ENCODE results near the gene ATP11C.

DNA sequence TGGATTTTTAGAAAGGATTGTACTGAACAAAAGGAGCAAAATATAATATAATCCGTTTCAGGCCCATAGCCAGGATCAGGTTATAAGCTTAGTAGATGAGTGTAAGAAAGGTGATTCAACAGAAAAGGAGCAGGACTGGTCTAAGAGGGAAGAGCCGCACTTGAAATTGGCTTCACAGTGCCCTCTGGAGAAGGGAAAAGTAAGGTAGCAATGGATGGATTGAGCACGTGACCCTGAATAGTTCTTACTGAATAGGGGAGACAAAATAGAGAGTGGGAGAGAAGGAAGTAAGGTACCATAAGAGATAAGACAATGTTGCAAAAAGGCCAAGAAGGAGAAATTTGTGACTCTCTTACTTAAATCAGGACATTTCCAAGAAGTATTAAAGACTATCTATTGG is 16.9 kb upstream of the ATP11C start:
- TF ChIP-seq EZH2 (IDR thresholded peaks at IDR 0.05): no peak
- no peak for TF ChIP-seq RAD21 (IDR thresholded peaks at IDR 0.05; ENCODE audit: low read depth)
- TF ChIP-seq CTCF (IDR thresholded peaks at IDR 0.05 in 2 of 3, conservative IDR thresholded peaks at IDR 0.05 in 1 of 3; ENCODE audit: borderline replicate concordance in 1 of 3, insufficient read depth in 1 of 3, low read depth in 2 of 3, low read length in 2 of 3): no peak

Data from HCT116 (cell line).